ENCODE measurements around the gene SAXO1.
"Not testable (repeated sequence)": the region's sequence is repeated elsewhere in the genome, so short reads cannot be mapped to it uniquely, and the experiment has no call there.

The SAXO1 gene

GRCh38 chr9:18999173-18999785 is 33.7 kb downstream of the SAXO1 start:
- no peak for DNase-seq

GRCh38 chr9:18997151-18997550 is 35.9 kb downstream of the SAXO1 start:
- no peak for DNase-seq

GRCh38 chr9:18996211-18996610 is 36.8 kb downstream of the SAXO1 start:
- DNase-seq, result no peak

GRCh38 chr9:18994263-18994916 is 38.6 kb downstream of the SAXO1 start:
- no peak for DNase-seq

GRCh38 chr9:18991197-18991596 is 41.8 kb downstream of the SAXO1 start:
- not testable (repeated sequence) for DNase-seq

GRCh38 chr9:18990494-18990893 is 42.5 kb downstream of the SAXO1 start:
- DNase-seq, result no peak

GRCh38 chr9:18989865-18990264 is 43.1 kb downstream of the SAXO1 start:
- DNase-seq, result no peak

GRCh38 chr9:18989097-18989496 is 43.9 kb downstream of the SAXO1 start:
- DNase-seq, result no peak

GRCh38 chr9:18988003-18988402 is 45.0 kb downstream of the SAXO1 start:
- no peak for DNase-seq

GRCh38 chr9:18985996-18986395 is 47.0 kb downstream of the SAXO1 start:
- no peak for DNase-seq

GRCh38 chr9:18985464-18985951 is 47.5 kb downstream of the SAXO1 start:
- DNase-seq, result no peak

GRCh38 chr9:18982262-18982620 is 50.8 kb downstream of the SAXO1 start:
- DNase-seq, result no peak

- DNase-seq, result no peak
These were observed 51.3 kb downstream of the SAXO1 start for GRCh38 chr9:18981476-18982261.

GRCh38 chr9:18980189-18980588 is 52.8 kb downstream of the SAXO1 start:
- DNase-seq, result no peak

GRCh38 chr9:18979367-18979766 is 53.6 kb downstream of the SAXO1 start:
- no peak for DNase-seq

- DNase-seq, result no peak
These were observed 54.8 kb downstream of the SAXO1 start for GRCh38 chr9:18978188-18978587.

GRCh38 chr9:18976709-18977531 is 56.1 kb downstream of the SAXO1 start:
- DNase-seq, result no peak

- DNase-seq, result no peak
These were observed 56.7 kb downstream of the SAXO1 start for GRCh38 chr9:18976221-18976708.

GRCh38 chr9:18973348-18973747 is 59.7 kb downstream of the SAXO1 start:
- DNase-seq, result no peak

GRCh38 chr9:18972675-18973074 is 60.3 kb downstream of the SAXO1 start:
- DNase-seq, result no peak

- no peak for DNase-seq
These were observed 61.1 kb downstream of the SAXO1 start for GRCh38 chr9:18971909-18972308.

- DNase-seq, result no peak
These were observed 61.6 kb downstream of the SAXO1 start for GRCh38 chr9:18971404-18971803.

- DNase-seq, result no peak
These were observed 62.6 kb downstream of the SAXO1 start for GRCh38 chr9:18970393-18970792.

Data from stimulated activated CD4-positive, alpha-beta T cell treated with anti-CD3 and anti-CD28 coated beads, Interleukin-12 subunit alpha, Interleukin-12 subunit beta, amount 100 ng/mL, for 4 hours (primary cell).